GM19452 (cell line): ENCODE data around the gene NPW.

Experiments used
- ATAC-seq: cut with Tn5 transposase; IDR thresholded peaks from one replicate; pipeline ENCODE4 v1.9.1; 2021; ENCODE audit not compliant: unreplicated experiment

The NPW gene

GRCh38 chr16:2047330-2048115 is 27.9 kb downstream of the NPW start, which contains the start of the genes NTHL1 and TSC2:
Gene NTHL1, minus strand, starts transcription at chr16:2047834. Its CDS starts 11 bp downstream, at chr16:2047823.
Gene TSC2, plus strand, starts transcription at chr16:2047985. Its CDS starts 631 bp downstream, at chr16:2048616.
- peak; percentile 89 for ATAC-seq

GRCh38 chr16:2048116-2048543 is 28.5 kb downstream of the NPW start:
- ATAC-seq = no peak

GRCh38 chr16:2053211-2053610 is 33.6 kb downstream of the NPW start:
- no peak for ATAC-seq

DNA sequence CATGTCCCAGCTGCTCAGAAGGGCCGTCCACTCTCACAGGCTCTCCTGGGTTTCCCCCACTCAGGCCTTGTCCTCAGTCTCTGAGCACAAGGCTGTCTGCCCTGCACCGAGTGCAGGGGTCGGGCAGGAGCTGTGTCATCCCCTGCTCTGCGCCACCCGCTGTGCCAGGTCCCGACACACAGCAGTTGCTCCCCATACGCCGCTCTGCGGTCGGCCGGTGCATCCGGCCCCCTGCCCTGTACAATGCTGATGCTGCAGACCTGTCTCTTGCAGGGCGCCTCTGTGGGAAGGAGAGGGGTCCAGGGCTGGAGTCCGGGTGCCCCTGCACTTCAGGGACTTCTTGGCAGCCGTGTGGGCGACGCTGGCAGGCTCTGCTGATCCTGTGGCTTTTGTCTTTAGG is 34.3 kb downstream of the NPW start:
- ATAC-seq = no peak

DNA sequence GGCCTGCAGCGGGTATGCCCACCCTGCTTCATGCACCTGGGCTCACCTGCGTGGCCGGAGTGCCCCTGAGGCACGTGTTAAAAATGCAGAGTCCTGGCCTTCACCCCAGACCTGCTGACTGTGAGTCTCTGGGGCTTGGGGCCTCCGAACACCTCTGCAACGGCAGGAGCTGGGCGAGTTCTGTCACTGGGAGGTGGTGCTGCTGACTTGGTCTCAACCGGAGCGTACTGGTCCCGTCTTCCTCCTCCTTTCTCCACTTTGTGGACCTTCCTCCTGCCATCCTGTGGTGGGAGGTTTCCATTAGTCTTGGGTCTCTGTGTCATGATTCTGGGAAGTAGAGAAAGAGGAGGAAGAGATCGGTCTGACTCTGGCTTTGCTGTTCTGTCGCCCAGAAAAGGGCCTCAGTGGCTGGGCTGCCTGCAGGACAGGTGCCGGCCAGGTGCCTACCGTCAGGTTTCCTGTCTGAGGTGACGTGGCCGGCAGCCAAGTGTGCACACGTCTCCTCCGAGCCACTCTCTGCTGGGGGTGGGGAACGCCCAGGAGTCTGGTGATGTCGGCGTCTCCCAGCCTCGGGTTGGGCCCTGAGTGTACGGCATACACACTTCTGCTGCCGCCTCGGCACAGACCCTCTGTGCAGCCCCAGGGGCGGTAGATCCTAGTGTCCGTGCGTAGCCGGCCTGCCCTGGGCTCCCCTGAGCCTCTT is 35.1 kb downstream of the NPW start:
- ATAC-seq = no peak

DNA sequence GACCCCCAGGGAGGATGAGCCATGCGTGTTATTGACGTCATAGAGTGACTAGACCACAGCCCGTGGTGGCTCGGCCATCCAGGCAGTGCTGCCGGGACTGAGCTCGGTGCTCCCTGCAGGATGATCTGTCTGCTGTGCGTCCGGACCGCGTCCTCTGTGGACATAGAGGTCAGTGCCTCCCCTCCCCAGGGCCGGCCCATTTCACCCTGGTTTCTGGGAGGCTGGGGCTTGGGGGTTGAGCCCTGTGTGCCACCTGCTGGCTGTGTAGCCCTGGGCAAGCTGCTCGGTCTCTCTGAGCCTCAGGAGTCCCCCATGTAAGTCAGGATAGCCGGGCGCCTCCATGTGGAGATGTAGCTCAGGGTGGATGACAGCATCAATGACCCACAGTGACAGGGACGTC is 36.5 kb downstream of the NPW start:
- ATAC-seq = no peak

- ATAC-seq = no peak
These were observed 37.3 kb downstream of the NPW start for GRCh38 chr16:2056681-2057407.

DNA sequence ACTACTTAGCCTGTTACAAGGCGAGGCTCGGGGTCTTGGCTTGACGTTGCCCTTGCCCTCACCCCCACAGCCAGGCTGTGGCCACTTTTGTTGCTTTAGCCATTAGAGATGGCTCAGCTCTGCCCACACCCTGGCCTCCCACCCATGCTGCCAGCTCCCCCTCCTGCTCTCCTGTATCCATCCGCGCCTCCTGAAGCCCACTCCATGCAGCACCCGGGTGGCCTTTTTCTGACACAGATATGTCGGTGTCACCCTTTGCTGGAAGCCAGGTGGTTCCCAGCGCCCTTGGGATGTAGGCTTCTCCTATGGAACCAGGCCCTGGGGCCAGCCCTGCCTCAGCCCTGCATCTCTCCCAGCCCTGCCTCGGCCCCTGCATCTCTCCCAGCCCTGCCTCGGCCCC is 37.9 kb downstream of the NPW start:
- no peak for ATAC-seq

DNA sequence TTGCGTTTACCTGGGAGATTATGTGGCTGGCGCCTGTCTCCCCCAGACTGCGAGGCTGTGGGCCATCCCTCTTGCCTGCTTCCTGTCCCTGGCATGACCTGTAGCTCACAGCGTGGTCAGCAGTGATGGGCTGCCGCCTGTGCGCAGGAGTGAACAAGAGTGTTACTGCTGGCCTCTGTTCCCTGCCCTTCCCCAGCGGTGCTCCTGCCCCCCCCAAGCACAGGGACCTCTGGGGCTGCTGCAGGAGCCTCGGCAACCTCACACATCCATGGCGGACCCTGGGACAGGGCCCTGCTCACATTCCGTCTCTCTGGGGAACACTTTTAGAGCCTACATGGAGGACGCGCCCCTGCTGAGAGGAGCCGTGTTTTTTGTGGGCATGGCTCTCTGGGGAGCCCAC is 38.8 kb downstream of the NPW start:
- ATAC-seq = no peak

DNA sequence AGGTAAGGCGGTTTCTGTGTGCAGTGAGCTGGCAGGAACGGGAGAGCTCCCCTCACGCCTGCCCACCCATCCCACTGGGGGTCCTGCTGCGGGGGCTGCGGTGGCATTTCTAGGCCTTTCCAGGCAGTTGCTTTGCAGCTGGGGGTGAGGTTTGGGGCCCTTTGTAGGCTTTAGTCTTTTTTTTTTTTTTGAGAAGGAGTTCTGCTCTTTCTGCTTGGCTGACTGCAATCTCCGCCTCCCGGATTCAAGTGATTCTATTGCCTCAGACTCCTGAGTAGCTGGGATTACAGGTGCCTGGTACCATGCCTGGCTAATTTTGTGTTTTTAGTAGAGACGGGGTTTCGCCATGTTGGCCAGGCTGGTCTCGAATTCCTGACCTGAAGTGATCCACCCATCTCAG is 39.3 kb downstream of the NPW start:
- no peak for ATAC-seq

DNA sequence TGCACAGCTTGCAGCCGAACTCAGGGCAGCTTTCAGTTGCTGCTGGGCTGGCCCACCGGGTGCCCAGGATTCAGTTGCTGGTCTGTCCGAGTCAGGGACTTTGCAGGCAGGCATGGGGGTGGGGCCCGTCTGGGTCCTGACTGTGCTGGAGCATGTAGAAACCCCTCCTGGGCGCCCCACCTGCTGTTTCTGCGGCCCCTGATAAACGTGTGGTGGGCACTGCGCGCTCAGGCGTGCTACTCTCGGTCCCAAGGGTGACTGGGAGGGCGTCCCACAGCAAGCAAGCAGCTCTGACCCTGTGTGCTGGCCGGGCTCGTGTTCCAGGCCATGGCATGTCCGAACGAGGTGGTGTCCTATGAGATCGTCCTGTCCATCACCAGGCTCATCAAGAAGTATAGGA is 40.8 kb downstream of the NPW start:
- ATAC-seq = no peak

- no peak for ATAC-seq
These were observed 41.4 kb downstream of the NPW start for GRCh38 chr16:2061023-2061422.

- no peak for ATAC-seq
These were observed 41.9 kb downstream of the NPW start for GRCh38 chr16:2061526-2061925.

DNA sequence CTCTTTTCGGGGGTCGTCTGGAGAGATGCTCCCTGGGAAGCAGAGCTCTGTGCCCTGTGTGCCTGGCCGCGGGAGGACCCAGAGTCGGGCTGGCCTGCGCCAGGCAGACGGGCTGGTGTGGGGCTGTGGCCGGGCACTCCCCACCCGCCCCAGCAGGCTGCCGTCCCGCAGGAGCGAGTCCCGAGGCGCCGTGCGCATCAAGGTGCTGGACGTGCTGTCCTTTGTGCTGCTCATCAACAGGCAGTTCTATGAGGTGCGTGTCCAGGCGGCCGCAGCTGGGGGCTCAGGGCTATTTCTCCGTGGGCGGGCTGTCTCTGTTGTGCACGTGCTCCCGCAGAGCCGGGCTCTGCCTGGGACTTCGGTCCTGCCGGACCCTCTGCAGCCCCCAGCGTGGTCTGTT is 43.2 kb downstream of the NPW start:
- no peak for ATAC-seq

DNA sequence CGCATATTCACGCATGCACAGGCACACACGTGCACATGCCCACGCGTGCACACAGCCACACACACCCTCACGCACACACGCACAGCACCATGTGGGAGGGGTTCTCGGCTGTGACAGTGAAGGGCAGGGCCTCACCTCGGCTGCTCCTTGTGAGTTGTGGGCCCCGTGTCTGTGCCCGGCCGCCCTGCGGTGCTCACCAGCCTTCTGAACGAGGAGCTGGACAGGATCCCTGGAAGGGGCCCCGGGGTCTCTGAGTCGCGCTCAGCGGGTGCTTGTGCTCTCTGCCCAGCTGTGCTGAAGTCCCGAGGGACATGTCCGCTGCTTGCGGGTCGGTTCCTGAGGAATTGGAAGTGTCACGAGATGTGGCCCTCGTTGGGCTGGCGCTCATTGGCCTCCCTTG is 44.3 kb downstream of the NPW start:
- no peak for ATAC-seq

GRCh38 chr16:2064368-2064945 is 44.9 kb downstream of the NPW start:
- no peak for ATAC-seq

GRCh38 chr16:2066139-2066538 is 46.6 kb downstream of the NPW start:
- ATAC-seq = no peak
